Colonic mucosa (tissue), 4 donors: Measurements from ENCODE around the gene EMP2. TPM values are rescaled to one million over a fixed set of nuclear protein-coding genes. Genes with fewer than 3 reads are reported as not detected.
A peak's percentile ranks its signal among the peaks of the same experiment; 100 is the strongest.

Source experiments
- DNase-seq: peaks from one replicate; pipeline ENCODE4 v3.0.0-alpha.2; 2020
- H3K27ac ChIP-seq: fragments of 200-600 bp; one replicate; pipeline ENCODE4 v1.8.0; 2021
- H3K27me3 ChIP-seq: fragments of 200-600 bp; one replicate; pipeline ENCODE4 v1.8.0; 2021
- H3K36me3 ChIP-seq: fragments of 200-600 bp; one replicate; pipeline ENCODE4 v1.8.0; 2021
- H3K4me1 ChIP-seq: fragments of 200-600 bp; one replicate; pipeline ENCODE4 v1.8.0; 2021; ENCODE audit warnings: mild to moderate bottlenecking
- H3K4me3 ChIP-seq: fragments of 200-600 bp; one replicate; pipeline ENCODE4 v1.8.0; 2021
- H3K9ac ChIP-seq, 2 donors: one replicate each; pipeline ENCODE4 v1.7.0; 2013; ENCODE audit warnings: control low read depth in 2 of 2, low read depth in 2 of 2, low read length in 2 of 2
- H3K9me3 ChIP-seq: fragments of 200-600 bp; one replicate; pipeline ENCODE4 v1.8.0; 2021
- CTCF ChIP-seq: fragments of 200-600 bp; IDR thresholded peaks from one replicate; pipeline ENCODE4 v1.8.0; 2022; ENCODE audit warnings: antibody characterized with exemption, mild to moderate bottlenecking
- intact Hi-C: fragments of 100-400 bp; cut with DNase I; formaldehyde crosslinking; loops from one replicate; pipeline ENCODE4 v1.14.1; 2022
- total RNA-seq, 2 donors: library from RNA; stranded (reverse); fragmentation: NEBNext Ultra II Directional in 1 of 2; extraction: Animal tissue kit (Norgen Biotek cat#: 25700) in 1 of 2; gene quantifications; one replicate each; pipeline ENCODE4 v1.2.1, GENCODE V29; 2021
- donor health status: healthy.
- donor health status: DM: no; HTN: no; CAD: no.
- donor health status: DM: no; HTN: no; CAD: no.

The EMP2 gene
- total RNA-seq, 2 donors from 2014 or later, result 113 to 133 TPM

GRCh38 chr16:10576390-10577304 is 3.8 kb downstream of the EMP2 start:
- H3K4me1 ChIP-seq, result no peaks in the 10 kb centered on the region
- intact Hi-C loops, result loop anchor here (5.0 to 10.0 kb wide), 2 partner anchors 52 to 151 kb away; no protein-coding TSS in a partner anchor
- no peak overlapping the region for H3K4me3 ChIP-seq
- DNase-seq, result no peak
- no peak for TF ChIP-seq CTCF
- H3K27ac ChIP-seq, result no peak overlapping the region
- no peaks in the 10 kb centered on the region for H3K36me3 ChIP-seq
- no peaks in the 10 kb centered on the region for H3K9me3 ChIP-seq
- H3K27me3 ChIP-seq, result no peaks in the 10 kb centered on the region
- peak overlapping the region in 1 of 2 donors; percentile 51 for H3K9ac ChIP-seq

- no peak for TF ChIP-seq CTCF
- H3K4me1 ChIP-seq, result no peaks in the 10 kb centered on the region
- no peak overlapping the region for H3K27ac ChIP-seq
- no peaks in the 10 kb centered on the region for H3K27me3 ChIP-seq
- H3K9ac ChIP-seq, result no peak overlapping the region
- no peak overlapping the region for H3K4me3 ChIP-seq
- no peaks in the 10 kb centered on the region for H3K9me3 ChIP-seq
- no peak for DNase-seq
- intact Hi-C loops, result loop anchor here (5.0 to 10.0 kb wide), 2 partner anchors 51 to 152 kb away; no protein-coding TSS in a partner anchor
- H3K36me3 ChIP-seq, result no peaks in the 10 kb centered on the region
Measured at GRCh38 chr16:10575506-10576130, 4.8 kb downstream of the EMP2 start.

GRCh38 chr16:10572611-10573010 is 7.8 kb downstream of the EMP2 start:
- H3K9ac ChIP-seq, result no peak overlapping the region
- DNase-seq, result no peak
- H3K4me3 ChIP-seq, result no peak overlapping the region
- H3K36me3 ChIP-seq, result no peaks in the 10 kb centered on the region
- no peaks in the 10 kb centered on the region for H3K9me3 ChIP-seq
- no peak overlapping the region for H3K27ac ChIP-seq
- intact Hi-C loops, result loop anchor here (10.0 kb wide), 1 partner anchor 48 kb away; no protein-coding TSS in a partner anchor
- no peak for TF ChIP-seq CTCF
- H3K4me1 ChIP-seq, result no peaks in the 10 kb centered on the region
- H3K27me3 ChIP-seq, result no peaks in the 10 kb centered on the region

- H3K4me1 ChIP-seq, result no peaks in the 10 kb centered on the region
- no peaks in the 10 kb centered on the region for H3K9me3 ChIP-seq
- no peaks in the 10 kb centered on the region for H3K36me3 ChIP-seq
Measured at GRCh38 chr16:10571354-10571753, 9.0 kb downstream of the EMP2 start.

More at GRCh38 chr16:10571354-10571753, 9.0 kb downstream of the EMP2 start:
- no peak for DNase-seq
- Histone ChIP-seq H3K27ac (no peak overlapping the region), H3K9ac (no peak overlapping the region), H3K27me3 (no peaks in the 10 kb centered on the region), H3K4me3 (no peak overlapping the region)
- intact Hi-C loops, result loop anchor here (10.0 kb wide), 1 partner anchor 47 kb away; no protein-coding TSS in a partner anchor
- no peak for TF ChIP-seq CTCF
